IMR-90 (cell line): ENCODE results near the gene NRP1. TPM values are rescaled to one million over a fixed set of nuclear protein-coding genes. Genes with fewer than 3 reads are reported as not detected.

Source experiments
- ATAC-seq: fragments of 200-7000 bp; cut with Tn5 transposase; 2 replicates; pipeline ENCODE4 v1.9.1; 2020; ENCODE audit warnings: low read depth, mild to moderate bottlenecking, moderate library complexity
- BruUV-seq: library from RNA; stranded (reverse); fragments of 400-500 nt; replicated peaks from 2 replicates; lab custom pipeline; 2021; lab: Mats Ljungman, UMichigan
- CTCF ChIA-PET: fragments of 300-600 bp; formaldehyde crosslinking; extraction: SDS; loops from one replicate; lab custom pipeline; 2021; ENCODE audit warnings: antibody characterized with exemption; lab: Yijun Ruan, JAX
- POLR2A ChIA-PET: fragments of 300-600 bp; sonication (Branson Sonifier 250); formaldehyde crosslinking; loops from one replicate; lab custom pipeline; 2022; ENCODE audit warnings: antibody characterized with exemption; ENCODE audit not compliant: unreplicated experiment; lab: Charles Lee
- DNase-seq: peaks from one replicate; pipeline ENCODE4 v3.0.0; 2013
- H2AFZ ChIP-seq: replicated peaks from 2 replicates; pipeline ENCODE3; 2013; ENCODE audit warnings: low read length, mild to moderate bottlenecking; ENCODE audit not compliant: poor library complexity
- H2AK5ac ChIP-seq: 2 replicates; pipeline ENCODE4 v1.6.1; 2013; ENCODE audit warnings: low read depth, low read length, inconsistent platforms
- H2AK9ac ChIP-seq: replicated peaks from 2 replicates; pipeline ENCODE3; 2013; ENCODE audit warnings: mild to moderate bottlenecking, low read depth, low read length, moderate library complexity; ENCODE audit not compliant: poor library complexity
- H2BK120ac ChIP-seq: 2 replicates; pipeline ENCODE4 v1.6.1; 2013; ENCODE audit warnings: low read depth, low read length, inconsistent platforms
- H2BK15ac ChIP-seq: 3 replicates; pipeline ENCODE4 v1.6.1; 2013; ENCODE audit warnings: low read depth, low read length, inconsistent platforms
- H2BK20ac ChIP-seq: 2 replicates; pipeline ENCODE4 v1.6.1; 2013; ENCODE audit warnings: low read depth, mild to moderate bottlenecking, inconsistent platforms, low read length, moderate library complexity
- H2BK5ac ChIP-seq: 2 replicates; pipeline ENCODE4 v1.6.1; 2013; ENCODE audit warnings: mild to moderate bottlenecking, low read depth, low read length, inconsistent platforms; ENCODE audit not compliant: poor library complexity, severe bottlenecking
- H3K14ac ChIP-seq: replicated peaks from 2 replicates; pipeline ENCODE4 v1.6.1; 2013; ENCODE audit warnings: low read depth, low read length, inconsistent platforms
- H3K18ac ChIP-seq: 2 replicates; pipeline ENCODE4 v1.6.1; 2013; ENCODE audit warnings: low read depth, low read length, control low read depth
- H3K23ac ChIP-seq: 2 replicates; pipeline ENCODE4 v1.6.1; 2013; ENCODE audit warnings: low read depth, low read length, inconsistent platforms
- H3K27ac ChIP-seq: 2 replicates; pipeline ENCODE4 v1.5.1; 2013; ENCODE audit warnings: mild to moderate bottlenecking, control low read depth, low read length; ENCODE audit not compliant: insufficient read depth
- H3K27me3 ChIP-seq: 2 replicates; pipeline ENCODE4 v1.6.1; 2013; ENCODE audit warnings: low read length; ENCODE audit not compliant: control insufficient read depth, insufficient read depth
- H3K36me3 ChIP-seq: 2 replicates; pipeline ENCODE4 v1.6.1; 2013; ENCODE audit warnings: low read length, mixed read lengths; ENCODE audit not compliant: control insufficient read depth, insufficient read depth
- H3K4ac ChIP-seq: 2 replicates; pipeline ENCODE4 v1.6.1; 2013; ENCODE audit warnings: low read depth, low read length, inconsistent platforms
- H3K4me1 ChIP-seq: 2 replicates; pipeline ENCODE4 v1.6.1; 2013; ENCODE audit warnings: low read length, mixed read lengths; ENCODE audit not compliant: control insufficient read depth, insufficient read depth
- H3K4me2 ChIP-seq: 2 replicates; pipeline ENCODE4 v1.6.1; 2013; ENCODE audit warnings: low read depth, mild to moderate bottlenecking, control low read depth, low read length, moderate library complexity
- H3K4me3 ChIP-seq: 2 replicates; pipeline ENCODE4 v1.5.1; 2013; ENCODE audit warnings: low read depth, mild to moderate bottlenecking, control low read depth, low read length, moderate library complexity; ENCODE audit not compliant: insufficient read depth
- H3K56ac ChIP-seq: 2 replicates; pipeline ENCODE4 v1.6.1; 2013; ENCODE audit warnings: low read length, inconsistent platforms; ENCODE audit not compliant: insufficient read depth; ENCODE audit errors: extremely low read depth
- H3K79me1 ChIP-seq, 2 experiments: 2 replicates each; pipeline ENCODE4 v1.6.1; 2013; ENCODE audit warnings: low read length in 2 of 2, inconsistent platforms in 1 of 2, low read depth in 1 of 2
- H3K9ac ChIP-seq: 2 replicates; pipeline ENCODE4 v1.6.1; 2013; ENCODE audit warnings: low read depth, low read length, control low read depth
- H3K9me1 ChIP-seq: 2 replicates; pipeline ENCODE4 v1.6.1; 2013; ENCODE audit warnings: low read length, inconsistent platforms; ENCODE audit not compliant: insufficient read depth
- H3K9me3 ChIP-seq: 2 replicates; pipeline ENCODE4 v1.6.1; 2013; ENCODE audit warnings: low read length; ENCODE audit not compliant: control insufficient read depth, insufficient read depth
- H4K20me1 ChIP-seq: 2 replicates; pipeline ENCODE4 v1.6.1; 2013; ENCODE audit warnings: low read length, inconsistent platforms; ENCODE audit not compliant: insufficient read depth
- H4K5ac ChIP-seq: 2 replicates; pipeline ENCODE4 v1.6.1; 2013; ENCODE audit warnings: mild to moderate bottlenecking, low read depth, low read length, control low read depth
- H4K8ac ChIP-seq, 2 experiments: 2 replicates each; pipeline ENCODE4 v1.6.1; 2013; ENCODE audit warnings: low read depth in 2 of 2, low read length in 2 of 2, control low read depth in 1 of 2, inconsistent platforms in 1 of 2
- H4K91ac ChIP-seq: 2 replicates; pipeline ENCODE4 v1.6.1; 2013; ENCODE audit warnings: low read depth, low read length, inconsistent platforms; ENCODE audit not compliant: insufficient read depth
- MAZ ChIP-seq: IDR thresholded peaks from 2 replicates; pipeline ENCODE4 v1.6.1; 2012; ENCODE audit warnings: low read depth, mild to moderate bottlenecking, low read length, improper control_type of control experiment, moderate library complexity, borderline replicate concordance
- RCOR1 ChIP-seq: IDR thresholded peaks from 2 replicates; pipeline ENCODE4 v1.6.1; 2012; ENCODE audit warnings: mild to moderate bottlenecking, low read length, improper control_type of control experiment; ENCODE audit not compliant: insufficient replicate concordance
- RFX5 ChIP-seq: IDR thresholded peaks from 2 replicates; pipeline ENCODE4 v1.8.0; 2012; ENCODE audit warnings: low read depth, mild to moderate bottlenecking, low read length, moderate library complexity
- WGBS, 2 experiments: methylation state at CpG; one replicate each; pipeline versions ENCODE4 v1.1.5 to v1.1.7; 2013; ENCODE audit warnings: missing lambda C conversion rate in 2 of 2; ENCODE audit not compliant: insufficient read length in 1 of 2; ENCODE audit errors: extremely low coverage in 2 of 2; 5-methylcytosine and 5-hydroxymethylcytosine counted together
- dilution Hi-C: fragments of 300-500 bp; cut with HindIII; formaldehyde crosslinking; loops from one replicate; pipeline ENCODE4 v1.14.3; 2018; ENCODE audit warnings: low sequenced_read_pairs; ENCODE audit not compliant: unreplicated experiment
- in situ Hi-C: fragments of 300-500 bp; cut with MboI; formaldehyde crosslinking; loops from 3 replicates; pipeline ENCODE4 v1.14.3; 2019; ENCODE audit warnings: low sequenced_read_pairs, inconsistent platforms, mixed read lengths
- intact Hi-C: fragments of 100-400 bp; cut with micrococcal nuclease; formaldehyde crosslinking; loops from 2 replicates; pipeline ENCODE4 v1.10.0; 2022
- polyA plus RNA-seq, 3 experiments: library from polyadenylated mRNA; depleted of rRNA; stranded (reverse); fragments of >200 nt; gene quantifications; 2 replicates each; pipeline ENCODE4 v1.2.3, GENCODE V29; 2012; ENCODE audit warnings: low replicate concordance in 1 of 3
- total RNA-seq: library from RNA; depleted of rRNA; stranded (reverse); fragments of >200 nt; gene quantifications from 2 replicates; pipeline ENCODE4 v1.2.3, GENCODE V29; 2012
- TF ChIP-seq, protein P1 (sequence below): fragments of 150-350 bp; IDR thresholded peaks from 2 replicates; pipeline ENCODE4 v1.6.1; 2016; ENCODE audit warnings: low read depth, mild to moderate bottlenecking, low read length, moderate library complexity, borderline replicate concordance

Gene NRP1
- total and polyA plus RNA-seq, 2 of the 4 experiments (the other 2 are of a cell fraction) = 108 to 227 TPM

DNA sequence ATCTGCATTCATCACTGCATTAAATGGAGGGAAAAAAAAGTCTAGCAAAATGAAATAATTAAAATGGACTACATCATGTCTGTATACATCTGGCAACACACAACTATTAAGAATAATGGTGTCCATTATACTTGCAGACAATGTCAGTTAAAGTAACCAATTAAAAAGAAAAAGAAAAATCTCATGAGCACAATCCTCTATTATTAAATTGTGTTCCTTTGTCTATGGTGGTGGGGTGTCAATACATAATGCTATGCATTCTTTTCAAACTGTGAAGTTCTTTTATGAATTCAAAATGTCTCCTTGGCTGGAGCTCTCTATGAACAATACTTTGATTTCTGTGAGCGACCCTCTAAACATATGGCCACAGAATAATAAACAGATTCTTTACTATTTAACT, 63.5 kb downstream of the NRP1 start:
- Histone ChIP-seq H2AK5ac (no peak overlapping the region), H3K79me1 (peaks cover 16 to 59% of the 10 kb centered on the region in 2 experiments), H2BK20ac (no peak overlapping the region), H3K4me1 (peaks cover 16% of the 10 kb centered on the region), H2AFZ (no peak overlapping the region), H3K9me3 (no peaks in the 10 kb centered on the region), H2AK9ac (no peak overlapping the region), H3K14ac (0 out of 2 replicates have a peak overlapping the region, but pooled peaks have one; percentile 16), H4K91ac (no peak overlapping the region), H3K4me3 (no peak overlapping the region), H3K36me3 (peaks cover 10% of the 10 kb centered on the region), H2BK15ac (no peak overlapping the region), H3K9ac (no peak overlapping the region), H3K4me2 (no peak overlapping the region), H3K23ac (no peak overlapping the region), H4K5ac (no peak overlapping the region), H4K8ac (no peak overlapping the region; a peak in 1 of 4 replicates), H2BK120ac (no peak overlapping the region), H3K9me1 (0 out of 2 replicates have a peak, but pooled peaks cover 3% of the 10 kb centered on the region), H3K27ac (no peak overlapping the region), H3K56ac (no peak overlapping the region), H3K27me3 (no peaks in the 10 kb centered on the region), H4K20me1 (no peaks in the 10 kb centered on the region), H3K4ac (no peak overlapping the region), H2BK5ac (no peak overlapping the region), H3K18ac (0 out of 2 replicates have a peak overlapping the region, but pooled peaks have one; percentile 26)
- ATAC-seq = no peak
- TF ChIP-seq, protein P1, sequence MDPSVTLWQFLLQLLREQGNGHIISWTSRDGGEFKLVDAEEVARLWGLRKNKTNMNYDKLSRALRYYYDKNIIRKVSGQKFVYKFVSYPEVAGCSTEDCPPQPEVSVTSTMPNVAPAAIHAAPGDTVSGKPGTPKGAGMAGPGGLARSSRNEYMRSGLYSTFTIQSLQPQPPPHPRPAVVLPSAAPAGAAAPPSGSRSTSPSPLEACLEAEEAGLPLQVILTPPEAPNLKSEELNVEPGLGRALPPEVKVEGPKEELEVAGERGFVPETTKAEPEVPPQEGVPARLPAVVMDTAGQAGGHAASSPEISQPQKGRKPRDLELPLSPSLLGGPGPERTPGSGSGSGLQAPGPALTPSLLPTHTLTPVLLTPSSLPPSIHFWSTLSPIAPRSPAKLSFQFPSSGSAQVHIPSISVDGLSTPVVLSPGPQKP = no peak
- no peak for TF ChIP-seq RCOR1
- TF ChIP-seq RFX5 = no peak
- TF ChIP-seq MAZ = no peak
- no CpG with 5 or more reads among the region's 1 CpG for WGBS, 2 experiments
- intact Hi-C loops = loop anchor here (5.0 kb wide), 1 partner anchor 79 kb away; no protein-coding TSS in a partner anchor
- BruUV-seq = no TSS peak
- dilution Hi-C loops = no loop called here
- ChIA-PET POLR2A (no interaction called here), CTCF (no interaction called here)
- no peak for DNase-seq
- in situ Hi-C loops = no loop called here
